B cell (primary cell): ENCODE results near the gene FAM177A1. TPM values are rescaled to one million over a fixed set of nuclear protein-coding genes. Genes with fewer than 3 reads are reported as not detected.

Experiments used
- polyA plus RNA-seq: library from polyadenylated mRNA; depleted of rRNA; stranded (reverse); fragments of >200 nt; gene quantifications from 2 replicates; pipeline ENCODE4 v1.2.3, GENCODE V29; 2012
- total RNA-seq, 2 donors: library from RNA; stranded (reverse); fragments of 120-200 nt in 1 of 2; gene quantifications; 1 replicate in 1 of 2; 2 replicates in 1 of 2; pipeline versions ENCODE4 v1.2.3 to v1.2.4, GENCODE V29; 2013 to 2022

Gene FAM177A1
- total and polyA plus RNA-seq, 2 donors (not counting 1 experiment from before 2014, with no cell fraction given) = 14.3 to 32.1 TPM

Other genes starting within 250 kb of the FAM177A1 start
- gene BAZ1A, start 170.9 kb upstream of the FAM177A1 start, total RNA-seq = 36.8 and 41.7 TPM in 2 replicates
- 18.8 and 26.4 TPM in 2 replicates for gene BAZ1A, start 170.9 kb upstream of the FAM177A1 start, polyA plus RNA-seq
- gene SRP54, start 63.3 kb upstream of the FAM177A1 start, total RNA-seq = 54.9 and 59.5 TPM in 2 replicates
- 18.4 and 31.4 TPM in 2 replicates for gene SRP54, start 63.3 kb upstream of the FAM177A1 start, polyA plus RNA-seq
- 40.8 and 41.7 TPM in 2 replicates for gene PPP2R3C, start 75.7 kb downstream of the FAM177A1 start, total RNA-seq
- gene PPP2R3C, start 75.7 kb downstream of the FAM177A1 start, polyA plus RNA-seq = 13.5 and 16.4 TPM in 2 replicates
- gene PRORP, start 76.3 kb downstream of the FAM177A1 start, total RNA-seq = 16.4 and 22.2 TPM in 2 replicates
- 11.0 and 15.0 TPM in 2 replicates for gene PRORP, start 76.3 kb downstream of the FAM177A1 start, polyA plus RNA-seq
- gene PSMA6, start 246.1 kb downstream of the FAM177A1 start, total RNA-seq = 70.6 and 86.8 TPM in 2 replicates
- 47.0 and 59.0 TPM in 2 replicates for gene PSMA6, start 246.1 kb downstream of the FAM177A1 start, polyA plus RNA-seq